ENCODE measurements around the gene THG1L. TPM values are rescaled to one million over a fixed set of nuclear protein-coding genes. Genes with fewer than 3 reads are reported as not detected.
A peak's percentile ranks its signal among the peaks of the same experiment; 100 is the strongest.
"Not testable (repeated sequence)": the region's sequence is repeated elsewhere in the genome, so short reads cannot be mapped to it uniquely, and the experiment has no call there.

Gene THG1L
- total and polyA plus RNA-seq, 9 donors = 8.9 to 23.6 (median 14.3) TPM

DNA sequence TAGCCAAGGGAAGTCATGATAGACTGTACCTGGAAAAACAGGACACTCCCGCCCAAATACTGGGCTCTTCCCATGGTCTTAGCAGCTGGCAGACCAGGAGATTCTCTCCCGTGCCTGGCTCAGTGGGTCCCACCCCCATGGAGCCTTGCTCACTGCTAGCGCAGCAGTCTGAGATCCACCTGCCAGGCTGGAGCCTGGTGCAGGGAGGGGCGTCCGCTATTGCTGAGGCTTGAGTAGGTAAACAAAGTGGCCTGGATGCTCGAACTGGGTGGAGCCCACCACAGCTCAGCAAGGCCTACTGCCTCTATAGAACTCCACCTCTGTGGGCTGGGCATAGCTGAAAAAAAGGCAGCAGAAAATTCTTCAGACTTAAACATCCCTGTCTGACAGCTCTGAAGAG lies 10.1 kb upstream of the THG1L start:
- H3K4me1 ChIP-seq (ENCODE audit: insufficient read depth) = peaks cover 3% of the 10 kb centered on the region
- H3K36me3 ChIP-seq = no peaks in the 10 kb centered on the region
- no peaks in the 10 kb centered on the region for H3K9me3 ChIP-seq
- intact Hi-C loops (cut with DNase I) = no loop called here
- no peak overlapping the region for H3K27ac ChIP-seq
- WGBS, 3 donors = 80 to 89% (median 85%) methylated on average over 4 to 6 of the region's 6 CpGs
- no peak overlapping the region for H3K4me3 ChIP-seq
- DNase-seq = no peak
- TF ChIP-seq POLR2A (IDR thresholded peaks at IDR 0.05) (no peak), EP300 (IDR thresholded peaks at IDR 0.05) (no peak), CTCF (IDR thresholded peaks at IDR 0.05) (no peak)
- H3K27me3 ChIP-seq = no peaks in the 10 kb centered on the region

- H3K27me3 ChIP-seq; H3K4me1 ChIP-seq (ENCODE audit: insufficient read depth); H3K9me3 ChIP-seq; H3K4me3 ChIP-seq; H3K27ac ChIP-seq; DNase-seq; H3K36me3 ChIP-seq; intact Hi-C loops (cut with DNase I): not testable (repeated sequence)
- WGBS, 3 donors = 88 to 93% (median 88%) methylated on average over 2 of the region's 2 CpGs
These were observed 8.3 kb upstream of the THG1L start for GRCh38 chr5:157722895-157723294.

DNA sequence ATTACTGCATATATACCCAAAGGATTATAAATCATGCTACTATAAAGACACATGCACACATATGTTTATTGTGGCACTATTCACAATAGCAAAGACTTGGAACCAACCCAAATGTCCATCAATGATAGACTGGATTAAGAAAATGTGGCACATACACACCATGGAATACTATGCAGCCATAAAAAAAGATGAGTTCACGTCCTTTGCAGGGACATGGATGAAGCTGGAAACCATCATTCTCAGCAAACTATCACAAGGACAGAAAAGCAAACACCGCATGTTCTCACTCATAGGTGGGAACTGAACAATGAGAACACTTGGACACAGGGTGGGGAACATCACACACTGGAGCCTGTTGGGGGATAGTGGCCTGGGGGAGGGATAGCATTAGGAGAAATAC lies 4.6 kb upstream of the THG1L start:
- H3K9me3 ChIP-seq; H3K36me3 ChIP-seq; intact Hi-C loops (cut with DNase I); DNase-seq; H3K4me1 ChIP-seq (ENCODE audit: insufficient read depth); H3K27ac ChIP-seq; H3K27me3 ChIP-seq; H3K4me3 ChIP-seq: not testable (repeated sequence)
- 93 to 98% (median 96%) methylated on average over 2 of the region's 2 CpGs for WGBS, 3 donors

DNA sequence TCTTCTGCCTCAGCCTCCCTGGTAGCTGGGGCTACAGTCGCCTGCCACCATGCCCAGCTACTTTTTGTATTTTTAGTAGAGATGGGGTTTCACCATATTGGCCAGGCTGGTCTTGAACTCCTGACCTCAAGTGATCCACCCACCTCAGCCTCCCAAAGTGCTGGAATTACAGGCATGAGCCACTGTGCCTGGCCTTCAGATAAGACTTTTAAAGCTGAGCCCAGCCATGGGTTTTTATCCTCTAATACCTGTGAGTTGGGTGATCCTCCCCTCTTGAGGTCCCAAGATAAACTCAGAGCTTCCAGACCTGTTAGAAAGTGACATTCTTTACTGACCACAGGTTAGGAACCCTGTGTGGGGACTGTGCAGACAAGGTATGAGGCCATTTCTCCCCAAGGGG lies 3.4 kb upstream of the THG1L start:
- intact Hi-C loops (cut with DNase I); H3K36me3 ChIP-seq; H3K4me1 ChIP-seq (ENCODE audit: insufficient read depth); H3K27ac ChIP-seq; H3K9me3 ChIP-seq; H3K27me3 ChIP-seq; H3K4me3 ChIP-seq; DNase-seq: not testable (repeated sequence)
- WGBS, 3 donors = 77 to 100% (median 83%) methylated on average over 1 of the region's 1 CpG

DNA sequence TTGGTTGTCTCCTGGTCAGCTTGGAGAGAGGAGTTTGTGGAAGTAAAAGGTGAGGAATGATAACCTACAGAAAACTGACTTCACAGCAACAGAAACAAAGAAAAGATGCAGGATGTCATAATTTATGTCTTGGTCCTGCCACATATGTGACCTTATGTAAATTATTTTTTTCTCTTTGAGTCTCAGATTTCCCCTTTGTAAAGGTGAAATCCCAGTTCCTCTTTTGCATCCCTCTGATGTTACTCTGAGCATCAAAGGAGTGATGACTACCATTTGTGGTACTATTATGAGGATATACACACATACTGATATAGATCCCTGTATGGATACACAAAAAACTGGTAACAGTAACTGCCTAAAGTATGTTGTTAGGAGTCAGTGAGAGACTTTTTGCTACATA lies 1.4 kb upstream of the THG1L start:
- no peak overlapping the region for H3K4me3 ChIP-seq
- H3K27ac ChIP-seq = no peak overlapping the region
- H3K27me3 ChIP-seq = no peaks in the 10 kb centered on the region
- DNase-seq = no peak
- intact Hi-C loops (cut with DNase I) = no loop called here
- H3K9me3 ChIP-seq = no peaks in the 10 kb centered on the region
- H3K36me3 ChIP-seq = no peaks in the 10 kb centered on the region
- H3K4me1 ChIP-seq (ENCODE audit: insufficient read depth) = no peaks in the 10 kb centered on the region
- TF ChIP-seq POLR2A (IDR thresholded peaks at IDR 0.05) = no peak
- TF ChIP-seq EP300 (IDR thresholded peaks at IDR 0.05) = no peak
- no peak for TF ChIP-seq CTCF (IDR thresholded peaks at IDR 0.05)

GRCh38 chr5:157730900-157731271 lies 334 bp upstream of the THG1L start:
- intact Hi-C loops (cut with DNase I) = no loop called here

More at GRCh38 chr5:157730900-157731271, 334 bp upstream of the THG1L start:
- no peaks in the 10 kb centered on the region for H3K27me3 ChIP-seq
- H3K4me3 ChIP-seq = peak overlapping the region; percentile 77
- 17 to 19% (median 19%) methylated on average over 5 of the region's 5 CpGs for WGBS, 3 donors
- H3K4me1 ChIP-seq (ENCODE audit: insufficient read depth) = no peaks in the 10 kb centered on the region
- no peaks in the 10 kb centered on the region for H3K9me3 ChIP-seq
- no peak for DNase-seq
- H3K27ac ChIP-seq = peak overlapping the region in 1 of 2 donors; percentile 97
- no peaks in the 10 kb centered on the region for H3K36me3 ChIP-seq
- TF ChIP-seq CTCF (IDR thresholded peaks at IDR 0.05) = no peak
- TF ChIP-seq POLR2A (IDR thresholded peaks at IDR 0.05) = no peak
- TF ChIP-seq EP300 (IDR thresholded peaks at IDR 0.05) = no peak
